Subcutaneous adipose tissue (tissue), 4 donors: Measurements from ENCODE around the gene KIAA1958. TPM values are rescaled to one million over a fixed set of nuclear protein-coding genes. Genes with fewer than 3 reads are reported as not detected.

Source experiments
- CTCF ChIP-seq: fragments of 450-650 bp; IDR thresholded peaks from one replicate; pipeline ENCODE4 v1.5.1; 2016; ENCODE audit warnings: low read depth, mild to moderate bottlenecking, control low read depth, antibody characterized with exemption, moderate library complexity
- total RNA-seq, 4 donors: library from RNA; depleted of rRNA; stranded (reverse); fragments of >200 nt; gene quantifications; one replicate each; pipeline ENCODE4 v1.1.0, GENCODE V29; 2016

The KIAA1958 gene
- total RNA-seq, 4 donors from 2014 or later = 2.0 to 6.2 (median 3.5) TPM

GRCh38 chr9:112648624-112649023 is 162.0 kb downstream of the KIAA1958 start:
- TF ChIP-seq CTCF = no peak

GRCh38 chr9:112654282-112654681 is 167.7 kb downstream of the KIAA1958 start:
- no peak for TF ChIP-seq CTCF

DNA sequence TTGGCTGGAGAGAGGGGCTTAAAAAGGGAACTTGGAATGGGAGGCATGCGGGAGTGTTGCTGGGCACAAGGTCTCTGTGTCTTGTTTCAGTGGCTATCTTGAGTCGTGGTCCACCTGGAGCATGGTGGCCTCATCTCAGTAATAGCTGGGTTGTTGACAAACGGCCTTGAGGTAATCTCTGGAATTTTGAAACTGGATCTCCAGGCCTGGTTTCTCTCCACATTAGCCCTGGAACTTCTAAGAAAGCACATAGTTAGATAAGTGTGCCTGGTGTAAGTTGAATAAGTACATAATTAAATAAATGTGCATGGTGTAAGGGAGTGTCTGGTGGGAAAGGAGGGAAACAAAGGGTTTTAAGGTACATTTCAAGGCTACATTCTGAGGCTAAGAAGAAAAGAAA is 169.0 kb downstream of the KIAA1958 start:
- no peak for TF ChIP-seq CTCF

DNA sequence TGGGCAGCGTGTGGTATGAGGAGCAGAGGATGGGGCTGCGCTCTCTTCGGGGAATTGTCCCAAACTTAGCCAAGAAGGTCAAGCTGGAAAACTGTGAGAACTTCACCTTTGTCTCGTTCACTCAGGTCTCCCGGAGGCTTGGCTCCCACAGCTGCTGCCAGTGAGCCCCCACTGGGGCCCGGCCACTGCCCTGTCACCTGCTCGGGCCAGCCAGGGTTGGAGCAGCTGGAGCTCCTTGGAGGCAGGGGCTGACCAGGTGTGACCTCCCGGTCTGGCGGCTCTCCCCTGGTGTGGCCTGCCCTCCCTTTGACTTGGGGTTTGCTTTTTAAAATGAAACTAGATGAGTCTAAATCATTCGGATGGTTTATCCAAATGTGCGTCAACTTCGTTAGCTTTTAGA is 173.3 kb downstream of the KIAA1958 start:
- no peak for TF ChIP-seq CTCF

DNA sequence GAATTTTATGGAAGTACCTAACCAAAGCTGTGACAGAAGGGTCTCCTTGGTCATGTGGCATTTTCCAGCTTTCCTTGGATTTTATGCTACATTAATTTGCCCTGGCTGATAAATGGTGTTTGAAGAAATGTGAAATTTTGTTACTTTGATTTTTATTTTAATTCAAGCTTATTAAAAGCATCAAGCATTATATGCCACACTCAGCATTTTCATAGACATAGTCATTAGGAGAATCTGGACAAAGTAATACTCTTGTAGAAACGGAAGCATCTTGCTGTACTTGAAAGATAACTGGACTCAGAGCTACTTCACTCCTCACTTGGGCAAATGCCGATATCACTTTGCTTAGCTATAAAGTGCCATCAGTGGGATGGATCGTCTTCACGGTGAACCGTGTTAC is 177.1 kb downstream of the KIAA1958 start:
- no peak for TF ChIP-seq CTCF

GRCh38 chr9:112664531-112664930 is 177.9 kb downstream of the KIAA1958 start:
- no peak for TF ChIP-seq CTCF

- no peak for TF ChIP-seq CTCF
These were observed 178.7 kb downstream of the KIAA1958 start for GRCh38 chr9:112665347-112665746.

GRCh38 chr9:112669326-112669725 is 182.7 kb downstream of the KIAA1958 start:
- TF ChIP-seq CTCF = no peak
